OCI-LY1 (cell line): Measurements from ENCODE around the gene SRSF12.

Experiments
- EZH2 ChIP-seq: fragments of 200-600 bp; sonication (generic), shearing (Covaris generic); IDR thresholded peaks from 2 replicates; pipeline ENCODE4 v1.8.0; 2017; ENCODE audit warnings: borderline replicate concordance, mixed run types, mild to moderate bottlenecking, antibody characterized with exemption, low read length, moderate library complexity, mixed read lengths
- TF ChIP-seq, protein P1 (sequence below): fragments of 200-600 bp; sonication (generic), shearing (Covaris generic); IDR thresholded peaks from 2 replicates; pipeline ENCODE4 v1.5.1; 2017; ENCODE audit warnings: mild to moderate bottlenecking, antibody characterized with exemption, low read length, moderate library complexity, mixed read lengths

- TF ChIP-seq, protein P1, sequence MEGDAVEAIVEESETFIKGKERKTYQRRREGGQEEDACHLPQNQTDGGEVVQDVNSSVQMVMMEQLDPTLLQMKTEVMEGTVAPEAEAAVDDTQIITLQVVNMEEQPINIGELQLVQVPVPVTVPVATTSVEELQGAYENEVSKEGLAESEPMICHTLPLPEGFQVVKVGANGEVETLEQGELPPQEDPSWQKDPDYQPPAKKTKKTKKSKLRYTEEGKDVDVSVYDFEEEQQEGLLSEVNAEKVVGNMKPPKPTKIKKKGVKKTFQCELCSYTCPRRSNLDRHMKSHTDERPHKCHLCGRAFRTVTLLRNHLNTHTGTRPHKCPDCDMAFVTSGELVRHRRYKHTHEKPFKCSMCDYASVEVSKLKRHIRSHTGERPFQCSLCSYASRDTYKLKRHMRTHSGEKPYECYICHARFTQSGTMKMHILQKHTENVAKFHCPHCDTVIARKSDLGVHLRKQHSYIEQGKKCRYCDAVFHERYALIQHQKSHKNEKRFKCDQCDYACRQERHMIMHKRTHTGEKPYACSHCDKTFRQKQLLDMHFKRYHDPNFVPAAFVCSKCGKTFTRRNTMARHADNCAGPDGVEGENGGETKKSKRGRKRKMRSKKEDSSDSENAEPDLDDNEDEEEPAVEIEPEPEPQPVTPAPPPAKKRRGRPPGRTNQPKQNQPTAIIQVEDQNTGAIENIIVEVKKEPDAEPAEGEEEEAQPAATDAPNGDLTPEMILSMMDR = peak; percentile 73
- TF ChIP-seq EZH2 = no peak
Measured at GRCh38 chr6:89122625-89123024, 4.8 kb upstream of the SRSF12 start.
